Heart left ventricle (tissue), 16 donors: ENCODE results near the gene LAMC3. TPM values are rescaled to one million over a fixed set of nuclear protein-coding genes. Genes with fewer than 3 reads are reported as not detected.

Experiments used
- ATAC-seq, 4 donors: fragments of 200-7000 bp; cut with Tn5 transposase; one replicate each; pipeline ENCODE4 v1.9.1; 2020 to 2022; ENCODE audit warnings: moderate library complexity in 4 of 4, mild to moderate bottlenecking in 3 of 4, moderate number of reproducible peaks in 1 of 4
- DNase-seq, 5 donors: peaks; one replicate each; pipeline ENCODE4 v3.0.0-alpha.2; 2020
- H3K27ac ChIP-seq, 12 donors: fragments of 200-600 bp; sonication (generic) in 4 of 12; one replicate each; pipeline versions ENCODE4 v1.5.0 to v1.8.0; 2016 to 2022; ENCODE audit warnings: mild to moderate bottlenecking in 2 of 12
- H3K27me3 ChIP-seq, 9 donors: fragments of 200-600 bp; sonication (generic) in 2 of 9; one replicate each; pipeline versions ENCODE4 v1.5.1 to v1.8.0; 2016 to 2022; ENCODE audit warnings: mild to moderate bottlenecking in 3 of 9
- H3K36me3 ChIP-seq, 9 donors: fragments of 200-600 bp; sonication (generic) in 2 of 9; one replicate each; pipeline versions ENCODE4 v1.5.0 to v1.8.0; 2018 to 2022; ENCODE audit warnings: mild to moderate bottlenecking in 2 of 9
- H3K4me1 ChIP-seq, 12 donors: fragments of 200-600 bp; sonication (generic) in 4 of 12; one replicate each; pipeline versions ENCODE4 v1.5.0 to v1.8.0; 2016 to 2022; ENCODE audit warnings: mild to moderate bottlenecking in 3 of 12
- H3K4me3 ChIP-seq, 12 donors: fragments of 200-600 bp; sonication (generic) in 4 of 12; one replicate each; pipeline versions ENCODE4 v1.5.0 to v1.8.0; 2017 to 2022; ENCODE audit warnings: mild to moderate bottlenecking in 9 of 12, moderate library complexity in 4 of 12
- H3K9me3 ChIP-seq, 12 donors: fragments of 200-600 bp; sonication (generic) in 4 of 12; one replicate each; pipeline versions ENCODE4 v1.5.0 to v1.8.0; 2016 to 2022; ENCODE audit warnings: mild to moderate bottlenecking in 1 of 12
- POLR2A ChIP-seq, 2 donors: fragments of 450-650 bp; IDR thresholded peaks; one replicate each; pipeline ENCODE4 v1.6.1; 2017; ENCODE audit warnings: antibody characterized with exemption in 2 of 2, mild to moderate bottlenecking in 2 of 2, moderate library complexity in 2 of 2
- WGBS, 4 donors: extraction: QIAGEN DNeasy Blood & Tissue Kit in 2 of 4; methylation state at CpG; one replicate each; pipeline versions ENCODE4 v1.1.5 to v1.1.7; 2013 to 2018; 5-methylcytosine and 5-hydroxymethylcytosine counted together
- intact Hi-C, 10 donors: fragments of 100-400 bp; cut with DNase I; formaldehyde crosslinking; loops; one replicate each; pipeline versions ENCODE4 v1.11.1 to v1.14.2; 2022
- polyA plus RNA-seq, 2 donors: library from polyadenylated mRNA; stranded (reverse); fragments of 200-250 nt; gene quantifications; one replicate each; pipeline ENCODE4 v1.2.3, GENCODE V29; 2013
- total RNA-seq, 9 donors: library from RNA; depleted of rRNA in 2 of 9; stranded (reverse); fragments of >200 nt in 2 of 9; fragmentation: NEBNext Ultra II Directional in 3 of 9; extraction: Animal tissue kit (Norgen Biotek cat#: 25700) in 3 of 9; gene quantifications; one replicate each; pipeline versions ENCODE4 v1.1.0 to v1.2.4, GENCODE V29; 2016 to 2023
- TF ChIP-seq, protein P1 (sequence below), 12 donors: fragments of 200-600 bp; sonication (generic) in 4 of 12; IDR thresholded peaks; one replicate each; pipeline versions ENCODE4 v1.5.0 to v1.8.0; 2018 to 2022; ENCODE audit warnings: antibody characterized with exemption in 12 of 12, mild to moderate bottlenecking in 5 of 12
- donor health status: ischemic (EF 13 %, LVEDD 7.1; RV severe dilation, severe dysfunction).
- donor health status: healthy with polysubstance abuse.
- donor health status: DM: no; HTN: yes; CAD: no.
- donor health status: DM: no; HTN: no; CAD: no.
- donor health status: ischemic (EF 25% LVEDD 6.9; RV normal size, moderate dysfunction).
- donor health status: ischemic (EF 25% LVEDD 5.7; RV mildly dilated, moderate dysfunction).
- donor health status: healthy.
- donor health status: DM: yes; HTN: yes; CAD: no.
- donor health status: ischemic (EF 35%, LVEDD 5.7; RV mildly dilated, moderate dysfunction).
- donor health status: nonischemic (EF 11% LVEDD 7.7; RV severe dilation, severe dysfunction).
- donor health status: DM: yes; HTN: yes; CAD: no.
- donor health status: PGD.
- donor health status: ischemic (EF 29% LVEDD 5.4; RV normal size, mild dysfunction).
- donor health status: nonischemic (EF 23%, LVEDD 6.1; RV moderate dilation, normal function).

LAMC3 gene
- total and polyA plus RNA-seq, 11 donors = 0.11 to 1.8 (median 0.67) TPM

DNA sequence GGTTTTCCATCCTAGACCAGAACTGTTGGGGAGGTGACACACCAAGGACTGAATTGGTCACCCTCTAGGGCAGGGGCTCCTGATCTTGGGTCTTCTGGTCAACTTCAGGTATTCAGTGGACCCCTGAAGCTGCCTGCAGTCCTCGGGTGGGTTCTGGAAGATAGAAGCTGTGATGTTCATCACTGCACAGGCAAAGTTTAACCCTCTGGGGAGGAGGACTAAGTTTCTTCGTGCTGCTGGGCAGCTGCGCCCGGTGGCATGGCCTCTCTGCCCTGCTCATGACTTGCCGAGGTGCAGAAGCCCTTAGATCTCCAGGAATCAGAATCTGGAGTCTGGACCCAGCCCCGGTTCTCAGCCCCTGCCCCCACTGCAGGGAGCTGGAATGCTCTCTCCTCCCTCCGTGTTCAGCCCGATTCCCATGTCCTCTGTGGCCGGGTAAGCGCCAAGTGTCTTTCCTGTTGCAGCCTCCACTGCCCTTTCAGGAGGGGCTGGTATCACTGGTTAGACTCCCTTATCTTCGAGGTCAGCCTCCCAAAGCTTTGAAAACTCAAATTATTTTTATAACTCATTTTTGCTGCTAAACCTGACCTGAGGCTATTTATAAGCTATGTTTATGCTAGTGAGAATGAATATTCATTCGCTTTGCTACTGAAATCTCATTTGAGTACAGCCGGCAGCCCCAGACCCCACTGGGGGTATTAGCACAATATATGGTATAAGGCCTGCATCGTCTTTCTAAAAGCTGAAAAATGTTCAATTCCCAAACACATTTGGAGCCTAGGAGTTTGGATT lies 1.7 kb downstream of the LAMC3 start:
- Histone ChIP-seq H3K36me3 (no peaks in the 10 kb centered on the region), H3K9me3 (no peaks in the 10 kb centered on the region), H3K4me1 (peaks cover 0 to 9% (median 0%) of the 10 kb centered on the region in 12 donors), H3K4me3 (no peak overlapping the region), H3K27ac (no peak overlapping the region), H3K27me3 (peaks cover 0 to 38% (median 12%) of the 10 kb centered on the region in 9 donors)
- peak in 1 of 5 donors; percentile 22 for DNase-seq
- intact Hi-C loops = loop anchor here in 1 of 10 donors (2.0 kb wide), 1 partner anchor 22 kb away; no protein-coding TSS in a partner anchor
- TF ChIP-seq POLR2A (IDR thresholded peaks at IDR 0.05) = no peak
- TF ChIP-seq, protein P1, sequence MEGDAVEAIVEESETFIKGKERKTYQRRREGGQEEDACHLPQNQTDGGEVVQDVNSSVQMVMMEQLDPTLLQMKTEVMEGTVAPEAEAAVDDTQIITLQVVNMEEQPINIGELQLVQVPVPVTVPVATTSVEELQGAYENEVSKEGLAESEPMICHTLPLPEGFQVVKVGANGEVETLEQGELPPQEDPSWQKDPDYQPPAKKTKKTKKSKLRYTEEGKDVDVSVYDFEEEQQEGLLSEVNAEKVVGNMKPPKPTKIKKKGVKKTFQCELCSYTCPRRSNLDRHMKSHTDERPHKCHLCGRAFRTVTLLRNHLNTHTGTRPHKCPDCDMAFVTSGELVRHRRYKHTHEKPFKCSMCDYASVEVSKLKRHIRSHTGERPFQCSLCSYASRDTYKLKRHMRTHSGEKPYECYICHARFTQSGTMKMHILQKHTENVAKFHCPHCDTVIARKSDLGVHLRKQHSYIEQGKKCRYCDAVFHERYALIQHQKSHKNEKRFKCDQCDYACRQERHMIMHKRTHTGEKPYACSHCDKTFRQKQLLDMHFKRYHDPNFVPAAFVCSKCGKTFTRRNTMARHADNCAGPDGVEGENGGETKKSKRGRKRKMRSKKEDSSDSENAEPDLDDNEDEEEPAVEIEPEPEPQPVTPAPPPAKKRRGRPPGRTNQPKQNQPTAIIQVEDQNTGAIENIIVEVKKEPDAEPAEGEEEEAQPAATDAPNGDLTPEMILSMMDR (IDR thresholded peaks at IDR 0.05) = no peak
- no peak for ATAC-seq
- WGBS, 4 donors = 55 to 70% (median 61%) methylated on average over 13 to 14 of the region's 14 CpGs

DNA sequence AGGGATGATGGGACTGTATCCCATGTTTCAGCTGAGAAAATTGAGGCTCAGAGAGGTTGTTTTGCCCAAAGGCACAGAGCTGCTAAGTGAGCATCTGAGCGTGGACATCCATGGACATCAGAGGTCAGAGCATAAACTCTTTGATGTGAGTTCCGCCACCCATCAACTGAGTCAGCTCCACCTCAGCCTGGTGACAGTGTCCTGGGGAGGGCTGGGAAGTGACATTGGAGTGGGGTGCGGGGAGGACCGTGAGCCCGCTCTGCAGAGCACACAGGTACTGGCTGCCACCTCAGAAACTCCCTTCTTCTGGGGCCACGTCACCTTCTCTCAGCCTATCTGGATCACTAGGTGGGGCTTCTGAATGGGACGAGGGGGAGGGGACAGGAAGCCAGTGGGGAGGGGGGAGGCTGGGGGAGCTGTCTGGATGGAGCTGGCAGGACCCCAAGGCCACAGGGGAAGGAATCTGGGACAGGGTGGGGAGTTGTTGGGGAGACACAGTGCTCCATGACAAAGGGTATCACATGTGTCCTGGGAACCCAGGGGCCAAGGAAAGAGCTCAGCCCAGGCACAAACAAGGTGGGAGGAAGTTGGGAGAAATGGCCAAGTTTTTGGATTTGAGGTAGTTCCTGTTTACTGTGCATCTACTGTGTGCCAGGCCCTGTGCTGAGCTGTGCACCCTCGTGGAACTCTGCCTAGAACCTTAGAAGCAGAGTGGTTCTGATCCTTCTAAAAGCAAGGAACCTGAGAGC lies 2.5 kb downstream of the LAMC3 start:
- Histone ChIP-seq H3K4me3 (no peak overlapping the region), H3K27me3 (peaks cover 0 to 38% (median 16%) of the 10 kb centered on the region in 9 donors), H3K36me3 (no peaks in the 10 kb centered on the region), H3K9me3 (no peaks in the 10 kb centered on the region), H3K4me1 (peaks cover 0 to 9% (median 0%) of the 10 kb centered on the region in 12 donors), H3K27ac (no peak overlapping the region)
- TF ChIP-seq, protein P1 (IDR thresholded peaks at IDR 0.05) = no peak
- no peak for TF ChIP-seq POLR2A (IDR thresholded peaks at IDR 0.05)
- DNase-seq (peak in 2 of 5 donors; percentile 1 to 56), ATAC-seq (no peak)
- intact Hi-C loops = loop anchor here in 1 of 10 donors (2.0 kb wide), 1 partner anchor 21 kb away; no protein-coding TSS in a partner anchor
- 69 to 86% (median 75%) methylated on average over 7 to 8 of the region's 8 CpGs for WGBS, 4 donors

GRCh38 chr9:131012023-131012334 lies 3.0 kb downstream of the LAMC3 start:
- Histone ChIP-seq H3K36me3 (no peaks in the 10 kb centered on the region), H3K4me3 (no peak overlapping the region), H3K4me1 (peaks cover 0 to 9% (median 0%) of the 10 kb centered on the region in 12 donors), H3K27me3 (peaks cover 0 to 38% (median 16%) of the 10 kb centered on the region in 9 donors), H3K9me3 (no peaks in the 10 kb centered on the region), H3K27ac (no peak overlapping the region)
- ATAC-seq = no peak
- intact Hi-C loops = no loop called here
- 57 to 62% (median 59%) methylated on average over 6 of the region's 6 CpGs for WGBS, 4 donors
- TF ChIP-seq, protein P1 (IDR thresholded peaks at IDR 0.05) = no peak
- TF ChIP-seq POLR2A (IDR thresholded peaks at IDR 0.05) = no peak
- DNase-seq = no peak

DNA sequence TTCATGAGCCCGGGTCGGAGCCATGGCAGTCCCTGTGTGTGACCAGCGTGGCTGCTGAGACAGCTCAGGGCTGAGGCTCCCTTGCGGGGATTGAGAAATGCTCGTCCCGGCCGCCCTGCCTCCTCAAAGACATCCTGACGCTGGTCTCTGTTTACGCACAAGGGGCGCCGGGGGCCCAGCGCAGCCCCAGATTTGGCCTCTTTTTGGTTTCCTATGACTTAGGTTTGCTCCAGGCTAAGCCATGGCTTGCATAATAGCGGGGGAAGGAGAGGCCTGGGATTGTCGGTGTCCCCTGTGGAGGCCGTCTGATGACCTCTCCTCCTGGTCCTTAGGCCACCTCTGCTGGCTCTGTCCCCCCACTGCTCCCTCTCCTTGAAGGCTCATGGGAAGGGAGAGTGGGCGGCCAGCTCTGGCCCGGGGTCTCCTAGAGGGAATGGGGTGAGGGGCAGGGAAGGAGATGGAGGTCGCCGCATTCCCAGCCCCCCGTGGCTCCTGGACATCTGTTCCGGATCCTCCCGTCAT lies 3.5 kb downstream of the LAMC3 start:
- H3K9me3 ChIP-seq = no peaks in the 10 kb centered on the region
- 59 to 66% (median 63%) methylated on average over 13 to 22 of the region's 22 CpGs for WGBS, 4 donors
- TF ChIP-seq, protein P1 (IDR thresholded peaks at IDR 0.05) = no peak
- TF ChIP-seq POLR2A (IDR thresholded peaks at IDR 0.05) = no peak
- DNase-seq (peak in 3 of 5 donors; percentile 29 to 52 (median 39)), ATAC-seq (peak in 2 of 4 donors; percentile 16 to 46)
- no peaks in the 10 kb centered on the region for H3K36me3 ChIP-seq
- peaks cover 0 to 9% (median 0%) of the 10 kb centered on the region in 12 donors for H3K4me1 ChIP-seq
- H3K27me3 ChIP-seq = peaks cover 0 to 35% (median 16%) of the 10 kb centered on the region in 9 donors
- peak overlapping the region in 2 of 12 donors; percentile 9 to 10 for H3K27ac ChIP-seq
- H3K4me3 ChIP-seq = no peak overlapping the region
- intact Hi-C loops = no loop called here
